ENCODE measurements around the gene GRK3.

DNA sequence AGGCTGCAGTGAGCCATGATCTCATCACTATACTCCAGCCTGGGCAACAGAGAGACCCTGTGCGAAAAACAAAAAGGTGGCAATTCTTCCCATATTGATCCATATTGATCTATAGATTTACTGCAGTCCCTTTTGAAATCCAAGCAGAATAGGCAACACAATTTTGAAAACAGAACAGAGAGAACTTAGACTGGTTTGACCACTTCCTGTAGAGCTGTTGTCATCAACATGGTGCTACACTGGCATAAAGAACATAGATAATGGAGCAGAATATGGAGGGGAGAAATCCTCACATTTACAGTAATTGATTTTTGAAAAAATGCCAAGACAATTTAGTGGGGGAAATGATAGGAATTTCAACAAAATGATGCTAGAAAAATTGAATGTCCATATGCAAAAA is 34.1 kb downstream of the GRK3 start:
- no peak for TF ChIP-seq SP1 (IDR thresholded peaks at IDR 0.05)
- TF ChIP-seq SUZ12 (IDR thresholded peaks at IDR 0.05): no peak
- TF ChIP-seq BHLHE40 (IDR thresholded peaks at IDR 0.05; ENCODE audit: borderline replicate concordance): no peak
- no peak for TF ChIP-seq FOXM1 (IDR thresholded peaks at IDR 0.05; ENCODE audit: borderline replicate concordance)
